MCF 10A (cell line): ENCODE measurements around the gene FBF1. TPM values are rescaled to one million over a fixed set of nuclear protein-coding genes. Genes with fewer than 3 reads are reported as not detected.
"Not testable (repeated sequence)": the region's sequence is repeated elsewhere in the genome, so short reads cannot be mapped to it uniquely, and the experiment has no call there.

Experiments
- BruUV-seq: library from RNA; stranded (reverse); fragments of 400-500 nt; replicated peaks from 2 replicates; lab custom pipeline; 2021; lab: Mats Ljungman, UMichigan
- CTCF ChIA-PET: fragments of 300-600 bp; sonication (Branson Sonifier 250); formaldehyde crosslinking; extraction: SDS; loops from one replicate; lab custom pipeline; 2021; ENCODE audit warnings: antibody characterized with exemption, inconsistent platforms; lab: Yijun Ruan, JAX
- POLR2A ChIA-PET: fragments of 300-600, 350-650 bp; sonication (Branson Sonifier 250); formaldehyde crosslinking; extraction: SDS; loops from one replicate; lab custom pipeline; 2020; ENCODE audit warnings: antibody characterized with exemption, inconsistent platforms; lab: Yijun Ruan, JAX
- DNase-seq: peaks from one replicate; pipeline ENCODE4 v3.0.0-alpha.2; 2018; ENCODE audit not compliant: unreplicated experiment
- H3K27ac Mint-ChIP-seq: one replicate; pipeline ENCODE4 v1.8.0; 2022; ENCODE audit warnings: mild to moderate bottlenecking, low read depth, mixed read lengths; ENCODE audit not compliant: unreplicated experiment
- H3K27me3 Mint-ChIP-seq: one replicate; pipeline ENCODE4 v1.8.0; 2022; ENCODE audit warnings: mixed read lengths; ENCODE audit not compliant: insufficient read depth, unreplicated experiment
- H3K36me3 Mint-ChIP-seq: one replicate; pipeline ENCODE4 v1.8.0; 2022; ENCODE audit warnings: mild to moderate bottlenecking, moderate library complexity, mixed read lengths; ENCODE audit not compliant: insufficient read depth, unreplicated experiment
- H3K4me1 Mint-ChIP-seq: one replicate; pipeline ENCODE4 v1.8.0; 2022; ENCODE audit warnings: mixed read lengths; ENCODE audit not compliant: insufficient read depth, unreplicated experiment
- H3K4me3 Mint-ChIP-seq: one replicate; pipeline ENCODE4 v1.8.0; 2022; ENCODE audit warnings: mild to moderate bottlenecking, moderate library complexity, mixed read lengths; ENCODE audit not compliant: unreplicated experiment
- H3K9me3 Mint-ChIP-seq: one replicate; pipeline ENCODE4 v1.8.0; 2022; ENCODE audit warnings: mixed read lengths; ENCODE audit not compliant: unreplicated experiment
- CTCF ChIP-seq: fragments of 200-600 bp; IDR thresholded peaks from one replicate; pipeline ENCODE4 v1.8.0; 2022; ENCODE audit warnings: antibody characterized with exemption, mild to moderate bottlenecking; ENCODE audit not compliant: unreplicated experiment
- intact Hi-C: fragments of 100-400 bp; cut with micrococcal nuclease; formaldehyde crosslinking; loops from 2 replicates; pipeline ENCODE4 v1.14.1; 2022
- total RNA-seq: library from RNA; stranded (reverse); gene quantifications from 2 replicates; pipeline ENCODE4 v1.2.3, GENCODE V29; 2022

Gene FBF1
- total RNA-seq, 1 experiment from 2014 or later, result 14.0 TPM

- intact Hi-C loops, result loop anchor here (5.0 kb wide), 2 partner anchors 33 to 577 kb away; partner anchors contain the start of gene FBF1
- POLR2A ChIA-PET, result interaction anchor here (0.6 to 1.2 kb wide), 2 partner anchors 29 to 529 kb away, joined by 3 to 4 read pairs; no protein-coding TSS in a partner anchor
- peak overlapping the region; percentile 61 for H3K27ac Mint-ChIP-seq
- CTCF ChIA-PET, result no interaction called here
- H3K4me1 Mint-ChIP-seq, result peaks cover 15% of the 10 kb centered on the region
- H3K36me3 Mint-ChIP-seq, result peaks cover 41% of the 10 kb centered on the region
- no peak for DNase-seq
- no peaks in the 10 kb centered on the region for H3K9me3 Mint-ChIP-seq
- BruUV-seq, result no TSS peak
- H3K27me3 Mint-ChIP-seq, result no peaks in the 10 kb centered on the region
- no peak for TF ChIP-seq CTCF
- H3K4me3 Mint-ChIP-seq, result peak overlapping the region; percentile 53
Measured at GRCh38 chr17:75975757-75976174, 34.9 kb upstream of the FBF1 start.

DNA sequence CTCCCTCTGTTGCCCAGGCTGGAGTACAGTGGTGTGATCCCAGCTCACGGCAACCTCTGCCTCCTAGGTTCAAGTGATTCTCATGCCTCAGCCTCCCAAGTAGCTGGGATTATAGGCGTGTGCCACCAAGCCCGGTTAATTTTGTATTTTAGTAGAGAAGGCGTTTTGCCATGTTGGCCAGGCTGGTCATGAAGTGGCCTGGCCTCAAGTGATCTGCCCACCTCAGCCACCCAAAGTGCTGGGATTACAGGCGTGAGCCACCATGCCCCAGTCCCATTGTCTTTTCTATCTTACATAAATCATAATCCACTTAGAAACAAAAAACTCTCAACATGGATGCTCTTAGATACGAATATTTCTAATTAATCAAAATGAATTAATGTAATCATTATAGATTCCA is 34.3 kb upstream of the FBF1 start:
- BruUV-seq, CTCF ChIA-PET, H3K27me3 Mint-ChIP-seq, DNase-seq, H3K4me3 Mint-ChIP-seq, H3K9me3 Mint-ChIP-seq: not testable (repeated sequence)
- peaks cover 15% of the 10 kb centered on the region for H3K4me1 Mint-ChIP-seq
- peaks cover 46% of the 10 kb centered on the region for H3K36me3 Mint-ChIP-seq
- intact Hi-C loops, result loop anchor here (5.0 kb wide), 2 partner anchors 33 to 577 kb away; partner anchors contain the start of gene FBF1
- POLR2A ChIA-PET, result interaction anchor here (0.6 to 1.0 kb wide), 2 partner anchors 34 to 529 kb away, joined by 4 to 5 read pairs; partner anchors contain the start of gene FBF1
- H3K27ac Mint-ChIP-seq, result peak overlapping the region; percentile 61

DNA sequence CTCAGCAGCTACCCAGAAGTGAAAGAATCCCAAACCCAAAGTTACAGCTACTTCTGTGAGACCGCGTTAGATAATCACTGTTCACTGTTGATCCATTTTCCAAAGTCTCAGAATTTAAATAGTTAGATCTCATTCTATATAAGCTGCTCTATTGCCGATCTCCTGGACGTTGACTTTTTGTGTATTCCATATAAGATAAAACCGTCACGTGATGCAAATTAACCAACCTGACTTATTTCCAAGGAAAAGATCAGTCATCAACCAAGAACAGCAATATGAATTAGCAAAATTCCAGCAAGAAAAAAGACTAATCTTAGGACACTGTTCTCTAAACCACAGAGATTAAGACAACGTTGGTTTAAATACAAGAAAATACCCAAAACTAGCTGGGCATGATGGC is 29.8 kb upstream of the FBF1 start:
- Mint-ChIP-seq H3K4me1 (peaks cover 6% of the 10 kb centered on the region), H3K4me3 (no peak overlapping the region), H3K36me3 (peaks cover 45% of the 10 kb centered on the region), H3K9me3 (no peaks in the 10 kb centered on the region), H3K27ac (no peak overlapping the region), H3K27me3 (no peaks in the 10 kb centered on the region)
- TF ChIP-seq CTCF, result no peak
- BruUV-seq, result no TSS peak
- CTCF ChIA-PET, result no interaction called here
- DNase-seq, result no peak
- intact Hi-C loops, result no loop called here
- POLR2A ChIA-PET, result interaction anchor here (0.7 kb wide), 1 partner anchor 352 kb away, joined by 3 read pairs; no protein-coding TSS in a partner anchor

DNA sequence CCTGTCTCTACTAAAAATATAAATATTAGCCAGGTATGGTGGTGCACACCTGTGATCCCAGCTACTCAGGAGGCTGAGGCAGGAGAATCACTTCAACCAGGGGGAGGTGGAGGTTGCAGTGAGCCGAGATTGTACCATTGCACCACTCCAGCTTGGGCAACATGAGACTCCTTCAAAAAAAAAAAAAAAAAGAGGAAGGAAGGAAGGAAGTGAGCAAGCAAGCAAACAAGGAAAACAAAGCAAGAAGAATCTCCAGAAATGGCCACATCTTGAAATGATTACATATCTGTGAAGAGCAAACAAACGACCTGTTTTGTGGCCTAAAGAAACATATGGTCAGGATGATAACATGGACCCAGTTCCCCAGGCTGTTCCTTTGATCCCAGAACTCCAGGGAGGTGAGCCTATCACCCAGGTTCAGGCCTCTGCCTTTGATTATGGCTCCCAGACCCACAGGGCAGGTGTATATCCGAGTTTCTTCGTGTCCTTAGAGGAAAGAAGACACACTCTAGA is 29.2 kb upstream of the FBF1 start:
- H3K27me3 Mint-ChIP-seq, result no peaks in the 10 kb centered on the region
- peaks cover 4% of the 10 kb centered on the region for H3K4me1 Mint-ChIP-seq
- POLR2A ChIA-PET, result interaction anchor here (0.7 kb wide), 1 partner anchor 352 kb away, joined by 3 read pairs; no protein-coding TSS in a partner anchor

DNA sequence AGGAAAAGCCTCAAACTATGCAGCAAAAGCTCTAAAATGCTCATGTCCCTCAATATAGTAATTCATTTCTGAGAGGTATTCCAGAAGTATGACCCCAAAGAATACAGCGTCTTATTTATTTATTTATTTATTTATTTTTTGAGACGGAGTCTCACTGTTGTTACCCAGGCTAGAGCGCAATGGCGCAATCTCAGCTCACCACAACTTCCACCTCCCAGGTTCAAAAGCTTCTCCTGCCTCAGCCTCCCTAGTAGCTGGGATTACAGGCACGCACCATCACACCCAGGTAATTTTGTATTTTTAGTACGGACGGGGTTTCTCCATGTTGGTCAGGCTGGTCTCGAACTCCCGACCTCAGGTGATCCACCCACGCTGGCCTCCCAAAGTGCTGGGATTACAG is 28.2 kb upstream of the FBF1 start:
- H3K4me1 Mint-ChIP-seq, CTCF ChIA-PET, BruUV-seq: not testable (repeated sequence)

More for the DNA sequence above, 29.2 kb upstream of the FBF1 start:
- H3K36me3 Mint-ChIP-seq, result peaks cover 45% of the 10 kb centered on the region
- no peak for TF ChIP-seq CTCF
- intact Hi-C loops, result no loop called here
- H3K4me3 Mint-ChIP-seq, result no peak overlapping the region
- H3K27ac Mint-ChIP-seq, result no peak overlapping the region
- H3K9me3 Mint-ChIP-seq, result no peaks in the 10 kb centered on the region
- no peak for DNase-seq
- no TSS peak for BruUV-seq
- CTCF ChIA-PET, result no interaction called here

More for the DNA sequence above, 28.2 kb upstream of the FBF1 start:
- intact Hi-C loops, H3K27me3 Mint-ChIP-seq, H3K27ac Mint-ChIP-seq, H3K4me3 Mint-ChIP-seq, H3K9me3 Mint-ChIP-seq, DNase-seq, POLR2A ChIA-PET: not testable (repeated sequence)
- H3K36me3 Mint-ChIP-seq, result peaks cover 42% of the 10 kb centered on the region
